Neuronal stem cell (in vitro differentiated cells): Measurements from ENCODE around the gene PCK1.

Experiments
- DNase-seq: peaks from one replicate; pipeline ENCODE4 v3.0.0-alpha.2; 2013; ENCODE audit warnings: low spot score
- H2AFZ ChIP-seq: one replicate; pipeline ENCODE4 v1.6.1; 2013; ENCODE audit warnings: mild to moderate bottlenecking, low read length, inconsistent platforms
- H2AK5ac ChIP-seq: 2 replicates; pipeline ENCODE4 v1.6.1; 2013; ENCODE audit warnings: low read depth, mild to moderate bottlenecking, inconsistent platforms, low read length, moderate library complexity, mixed read lengths
- H2BK120ac ChIP-seq: 2 replicates; pipeline ENCODE4 v1.6.1; 2013; ENCODE audit warnings: low read depth, mild to moderate bottlenecking, inconsistent platforms, low read length, moderate library complexity, mixed read lengths
- H2BK12ac ChIP-seq: one replicate; pipeline ENCODE4 v1.6.1; 2013; ENCODE audit warnings: low read length, inconsistent platforms
- H2BK15ac ChIP-seq: 2 replicates; pipeline ENCODE4 v1.6.1; 2013; ENCODE audit warnings: mild to moderate bottlenecking, low read length, inconsistent platforms, mixed read lengths
- H2BK5ac ChIP-seq: one replicate; pipeline ENCODE4 v1.6.1; 2013; ENCODE audit warnings: inconsistent platforms, mild to moderate bottlenecking, low read length, moderate library complexity
- H3K14ac ChIP-seq: one replicate; pipeline ENCODE4 v1.6.1; 2013; ENCODE audit warnings: low read length, inconsistent platforms
- H3K18ac ChIP-seq: 2 replicates; pipeline ENCODE4 v1.6.1; 2013; ENCODE audit warnings: low read length, inconsistent platforms
- H3K23ac ChIP-seq: 2 replicates; pipeline ENCODE4 v1.6.1; 2013; ENCODE audit warnings: low read depth, mild to moderate bottlenecking, mixed read lengths, low read length, inconsistent platforms; ENCODE audit not compliant: poor library complexity
- H3K27ac ChIP-seq: replicated peaks from 3 replicates; pipeline ENCODE4 v1.5.1; 2013; ENCODE audit warnings: low read length, inconsistent platforms
- H3K27me3 ChIP-seq, 3 experiments: 2 replicates each; pipeline ENCODE4 v1.6.1; 2013; ENCODE audit warnings: low read length in 3 of 3, mild to moderate bottlenecking in 2 of 3, inconsistent platforms in 1 of 3, low read depth in 1 of 3, mixed read lengths in 1 of 3, moderate library complexity in 1 of 3; ENCODE audit not compliant: control insufficient read depth in 3 of 3, insufficient read depth in 3 of 3
- H3K36me3 ChIP-seq, 2 donors: replicated peaks in 1 of 2; 2 replicates each; pipeline ENCODE4 v1.6.1; 2013; ENCODE audit warnings: low read length in 2 of 2; ENCODE audit not compliant: control insufficient read depth in 2 of 2, insufficient read depth in 2 of 2
- H3K4ac ChIP-seq: 2 replicates; pipeline ENCODE4 v1.6.1; 2013; ENCODE audit warnings: inconsistent platforms, mild to moderate bottlenecking, low read length, moderate library complexity
- H3K4me1 ChIP-seq, 2 donors: 1 replicate in 1 of 2; 2 replicates in 1 of 2; pipeline ENCODE4 v1.6.1; 2013; ENCODE audit warnings: low read length in 2 of 2, low read depth in 1 of 2; ENCODE audit not compliant: control insufficient read depth in 2 of 2, insufficient read depth in 1 of 2
- H3K4me2 ChIP-seq: one replicate; pipeline ENCODE4 v1.6.1; 2013; ENCODE audit warnings: mild to moderate bottlenecking, low read length, inconsistent platforms; ENCODE audit not compliant: insufficient read depth, poor library complexity, severe bottlenecking
- H3K4me3 ChIP-seq, 2 donors: 2 replicates each; pipeline ENCODE4 v1.5.1; 2013; ENCODE audit warnings: low read length in 2 of 2, mild to moderate bottlenecking in 2 of 2, inconsistent platforms in 1 of 2, moderate library complexity in 1 of 2
- H3K79me1 ChIP-seq: one replicate; pipeline ENCODE4 v1.6.1; 2013; ENCODE audit warnings: low read depth, mild to moderate bottlenecking, inconsistent platforms, low read length, moderate library complexity
- H3K9ac ChIP-seq: one replicate; pipeline ENCODE4 v1.6.1; 2013; ENCODE audit warnings: mild to moderate bottlenecking, low read depth, low read length, inconsistent platforms; ENCODE audit not compliant: poor library complexity
- H3K9me3 ChIP-seq, 2 donors: replicated peaks in 1 of 2; 2 replicates each; pipeline versions ENCODE3 to v1.6.1; 2013; ENCODE audit warnings: low read length in 2 of 2, mild to moderate bottlenecking in 2 of 2, inconsistent platforms in 1 of 2, low read depth in 1 of 2, mixed read lengths in 1 of 2, moderate library complexity in 1 of 2; ENCODE audit not compliant: control insufficient read depth in 2 of 2, insufficient read depth in 1 of 2
- H4K8ac ChIP-seq: one replicate; pipeline ENCODE4 v1.6.1; 2013; ENCODE audit warnings: low read depth, mild to moderate bottlenecking, inconsistent platforms, low read length, moderate library complexity
- H4K91ac ChIP-seq: one replicate; pipeline ENCODE4 v1.6.1; 2013; ENCODE audit warnings: low read length, low read depth, mild to moderate bottlenecking, inconsistent platforms; ENCODE audit not compliant: poor library complexity
- whole genome bisulfite sequencing, 2 donors: extraction: QIAGEN DNeasy Blood & Tissue Kit; methylation state at CpG; one replicate each; pipeline ENCODE4 v1.1.7; 2013; ENCODE audit warnings: missing lambda C conversion rate in 2 of 2, mixed read lengths in 1 of 2; ENCODE audit not compliant: insufficient read length in 2 of 2, insufficient replicate concordance in 1 of 2; ENCODE audit errors: extremely low coverage in 2 of 2; 5-methylcytosine and 5-hydroxymethylcytosine counted together

PCK1 gene

GRCh38 chr20:57609842-57610167, 48.9 kb downstream of the PCK1 start:
- WGBS, 2 donors = no CpG with 5 or more reads among the region's 8 CpGs

GRCh38 chr20:57610261-57610952, 49.5 kb downstream of the PCK1 start:
- H3K36me3 ChIP-seq = no peaks in the 10 kb centered on the region
- H3K27ac ChIP-seq = no peak overlapping the region
- H2BK12ac ChIP-seq = no peak overlapping the region
- peak overlapping the region; percentile 53 for H3K18ac ChIP-seq
- H4K91ac ChIP-seq = no peak overlapping the region
- no peak for DNase-seq
- no peak overlapping the region for H2BK120ac ChIP-seq
- H3K4me1 ChIP-seq = peaks cover 0 to 1% of the 10 kb centered on the region in 2 donors
- no peak overlapping the region for H3K4ac ChIP-seq
- no CpG with 5 or more reads among the region's 18 CpGs for WGBS, 2 donors
- H3K23ac ChIP-seq = peak overlapping the region; percentile 44
- peaks cover 0 to 20% (median 0%) of the 10 kb centered on the region in 3 experiments for H3K27me3 ChIP-seq
- no peak overlapping the region for H2BK5ac ChIP-seq
- no peak overlapping the region for H2AFZ ChIP-seq
- no peak overlapping the region for H4K8ac ChIP-seq
- H2BK15ac ChIP-seq = no peak overlapping the region
- no peak overlapping the region for H3K14ac ChIP-seq
- H3K4me3 ChIP-seq = no peak overlapping the region
- no peak overlapping the region for H3K4me2 ChIP-seq
- no peak overlapping the region for H2AK5ac ChIP-seq
- no peaks in the 10 kb centered on the region for H3K9me3 ChIP-seq
- no peaks in the 10 kb centered on the region for H3K79me1 ChIP-seq
- no peak overlapping the region for H3K9ac ChIP-seq

More at GRCh38 chr20:57609842-57610167, 48.9 kb downstream of the PCK1 start:
- Histone ChIP-seq H3K18ac (no peak overlapping the region), H2AK5ac (no peak overlapping the region), H3K9ac (no peak overlapping the region), H2BK15ac (no peak overlapping the region), H3K14ac (no peak overlapping the region), H2AFZ (no peak overlapping the region), H3K36me3 (no peaks in the 10 kb centered on the region), H3K79me1 (no peaks in the 10 kb centered on the region), H3K23ac (no peak overlapping the region), H3K27me3 (peaks cover 0 to 19% (median 0%) of the 10 kb centered on the region in 3 experiments), H3K4me3 (no peak overlapping the region), H2BK5ac (no peak overlapping the region), H3K4me1 (peaks cover 0 to 1% of the 10 kb centered on the region in 2 donors), H3K4me2 (no peak overlapping the region), H3K4ac (no peak overlapping the region), H3K9me3 (no peaks in the 10 kb centered on the region), H2BK12ac (no peak overlapping the region), H2BK120ac (no peak overlapping the region), H4K8ac (no peak overlapping the region), H3K27ac (no peak overlapping the region), H4K91ac (no peak overlapping the region)
- DNase-seq = no peak

- no peak overlapping the region for H4K8ac ChIP-seq
- no peaks in the 10 kb centered on the region for H3K79me1 ChIP-seq
- H3K4me3 ChIP-seq = no peak overlapping the region
- peak overlapping the region; percentile 40 for H2AK5ac ChIP-seq
- DNase-seq = no peak
- no peak overlapping the region for H3K18ac ChIP-seq
- no peak overlapping the region for H2BK12ac ChIP-seq
- H2BK120ac ChIP-seq = no peak overlapping the region
- H3K4ac ChIP-seq = no peak overlapping the region
- H3K4me2 ChIP-seq = no peak overlapping the region
- H3K27ac ChIP-seq = no peak overlapping the region
- no peak overlapping the region for H2AFZ ChIP-seq
- H2BK15ac ChIP-seq = no peak overlapping the region
- H3K36me3 ChIP-seq = no peaks in the 10 kb centered on the region
- H3K4me1 ChIP-seq = peaks cover 0 to 1% of the 10 kb centered on the region in 2 donors
- H3K27me3 ChIP-seq = peaks cover 0 to 16% (median 0%) of the 10 kb centered on the region in 3 experiments
- no CpG with 5 or more reads among the region's 18 CpGs for WGBS, 2 donors
- H2BK5ac ChIP-seq = no peak overlapping the region
- no peak overlapping the region for H3K9ac ChIP-seq
- H3K23ac ChIP-seq = no peak overlapping the region
- H3K14ac ChIP-seq = no peak overlapping the region
- H3K9me3 ChIP-seq = no peaks in the 10 kb centered on the region
- no peak overlapping the region for H4K91ac ChIP-seq
These were observed 50.8 kb downstream of the PCK1 start for GRCh38 chr20:57611586-57612311.

- Histone ChIP-seq H3K4ac (no peak overlapping the region), H2BK15ac (no peak overlapping the region), H3K4me3 (no peak overlapping the region), H3K23ac (no peak overlapping the region), H3K79me1 (no peaks in the 10 kb centered on the region), H4K91ac (no peak overlapping the region), H2BK120ac (no peak overlapping the region), H3K36me3 (no peaks in the 10 kb centered on the region), H2BK12ac (no peak overlapping the region), H2AK5ac (no peak overlapping the region), H3K27ac (no peak overlapping the region), H2BK5ac (no peak overlapping the region), H3K9me3 (no peaks in the 10 kb centered on the region), H3K9ac (no peak overlapping the region), H3K4me1 (peaks cover 0 to 1% of the 10 kb centered on the region in 2 donors), H3K4me2 (no peak overlapping the region), H4K8ac (no peak overlapping the region), H3K14ac (no peak overlapping the region), H3K27me3 (peaks cover 0 to 13% (median 2%) of the 10 kb centered on the region in 3 experiments), H2AFZ (no peak overlapping the region), H3K18ac (no peak overlapping the region)
- DNase-seq = no peak
- WGBS, 2 donors = no CpG with 5 or more reads among the region's 7 CpGs
These were observed 51.5 kb downstream of the PCK1 start for GRCh38 chr20:57612436-57612835.
